Trophoblast cell (in vitro differentiated cells and primary cell): ENCODE results near the gene THAP7.
"Not testable (repeated sequence)": the region's sequence is repeated elsewhere in the genome, so short reads cannot be mapped to it uniquely, and the experiment has no call there.

ENCODE experiments used
- DNase-seq, 2 donors: peaks; one replicate each; pipeline ENCODE4 v3.0.0-alpha.2; 2016
- H2AFZ ChIP-seq: 2 replicates; pipeline ENCODE4 v1.6.1; 2013; ENCODE audit warnings: low read length, moderate library complexity, mild to moderate bottlenecking; ENCODE audit not compliant: insufficient read depth, poor library complexity
- H2AK5ac ChIP-seq: 2 replicates; pipeline ENCODE4 v1.6.1; 2013; ENCODE audit warnings: mild to moderate bottlenecking, low read length
- H2BK120ac ChIP-seq: 2 replicates; pipeline ENCODE4 v1.6.1; 2013; ENCODE audit warnings: low read length, mild to moderate bottlenecking, moderate library complexity; ENCODE audit not compliant: insufficient read depth, poor library complexity
- H2BK12ac ChIP-seq: 2 replicates; pipeline ENCODE4 v1.6.1; 2013; ENCODE audit warnings: mild to moderate bottlenecking, low read length, moderate library complexity
- H2BK5ac ChIP-seq: 2 replicates; pipeline ENCODE4 v1.6.1; 2013; ENCODE audit warnings: low read length, low read depth, moderate library complexity, mild to moderate bottlenecking; ENCODE audit not compliant: poor library complexity
- H3K14ac ChIP-seq: 2 replicates; pipeline ENCODE4 v1.6.1; 2013; ENCODE audit warnings: mild to moderate bottlenecking, low read length
- H3K18ac ChIP-seq: 2 replicates; pipeline ENCODE4 v1.6.1; 2013; ENCODE audit warnings: mild to moderate bottlenecking, low read length
- H3K23ac ChIP-seq: 2 replicates; pipeline ENCODE4 v1.6.1; 2013; ENCODE audit warnings: low read length
- H3K27ac ChIP-seq: 2 replicates; pipeline ENCODE4 v1.5.1; 2013; ENCODE audit warnings: low read depth, mild to moderate bottlenecking, inconsistent platforms, low read length, moderate library complexity
- H3K27me3 ChIP-seq: 2 replicates; pipeline ENCODE4 v1.6.1; 2013; ENCODE audit warnings: inconsistent platforms, mild to moderate bottlenecking, low read length, moderate library complexity; ENCODE audit not compliant: insufficient read depth
- H3K36me3 ChIP-seq, 2 experiments: 1 replicate in 1 of 2; 2 replicates in 1 of 2; pipeline ENCODE4 v1.6.1; 2013; ENCODE audit warnings: low read length in 2 of 2, mild to moderate bottlenecking in 2 of 2, moderate library complexity in 1 of 2; ENCODE audit not compliant: insufficient read depth in 2 of 2, control insufficient read depth in 1 of 2
- H3K4ac ChIP-seq: 2 replicates; pipeline ENCODE4 v1.6.1; 2013; ENCODE audit warnings: low read depth, mild to moderate bottlenecking, low read length, moderate library complexity
- H3K4me1 ChIP-seq, 2 experiments: 1 replicate in 1 of 2; 2 replicates in 1 of 2; pipeline ENCODE4 v1.6.1; 2013; ENCODE audit warnings: low read length in 2 of 2, mild to moderate bottlenecking in 2 of 2, moderate library complexity in 1 of 2; ENCODE audit not compliant: insufficient read depth in 2 of 2, control insufficient read depth in 1 of 2
- H3K4me2 ChIP-seq: 2 replicates; pipeline ENCODE4 v1.6.1; 2013; ENCODE audit warnings: inconsistent platforms, mild to moderate bottlenecking, low read length, moderate library complexity
- H3K4me3 ChIP-seq: 2 replicates; pipeline ENCODE4 v1.5.1; 2013; ENCODE audit warnings: mild to moderate bottlenecking, low read depth, low read length, inconsistent platforms
- H3K79me1 ChIP-seq: one replicate; pipeline ENCODE4 v1.6.1; 2013; ENCODE audit warnings: low read length
- H3K79me2 ChIP-seq: 2 replicates; pipeline ENCODE4 v1.6.1; 2013; ENCODE audit warnings: low read length, mild to moderate bottlenecking; ENCODE audit not compliant: control insufficient read depth, insufficient read depth, poor library complexity
- H3K9ac ChIP-seq: 2 replicates; pipeline ENCODE4 v1.6.1; 2013; ENCODE audit warnings: mild to moderate bottlenecking, low read length
- H3K9me3 ChIP-seq: 2 replicates; pipeline ENCODE4 v1.6.1; 2013; ENCODE audit warnings: low read depth, mild to moderate bottlenecking, control low read depth, inconsistent platforms, low read length; ENCODE audit not compliant: insufficient read depth
- H4K12ac ChIP-seq: 2 replicates; pipeline ENCODE4 v1.6.1; 2013; ENCODE audit warnings: low read depth, mild to moderate bottlenecking, low read length, moderate library complexity
- H4K8ac ChIP-seq: 2 replicates; pipeline ENCODE4 v1.6.1; 2013; ENCODE audit warnings: low read depth, mild to moderate bottlenecking, low read length, moderate library complexity
- H4K91ac ChIP-seq: one replicate; pipeline ENCODE4 v1.6.1; 2013; ENCODE audit warnings: low read depth, mild to moderate bottlenecking, low read length, moderate library complexity
- WGBS: extraction: QIAGEN DNeasy Blood & Tissue Kit; methylation state at CpG from one replicate; pipeline ENCODE4 v1.1.7; 2013; ENCODE audit warnings: missing lambda C conversion rate; ENCODE audit not compliant: insufficient read length, insufficient coverage; ENCODE audit errors: extremely low coverage; 5-methylcytosine and 5-hydroxymethylcytosine counted together

Gene THAP7

DNA sequence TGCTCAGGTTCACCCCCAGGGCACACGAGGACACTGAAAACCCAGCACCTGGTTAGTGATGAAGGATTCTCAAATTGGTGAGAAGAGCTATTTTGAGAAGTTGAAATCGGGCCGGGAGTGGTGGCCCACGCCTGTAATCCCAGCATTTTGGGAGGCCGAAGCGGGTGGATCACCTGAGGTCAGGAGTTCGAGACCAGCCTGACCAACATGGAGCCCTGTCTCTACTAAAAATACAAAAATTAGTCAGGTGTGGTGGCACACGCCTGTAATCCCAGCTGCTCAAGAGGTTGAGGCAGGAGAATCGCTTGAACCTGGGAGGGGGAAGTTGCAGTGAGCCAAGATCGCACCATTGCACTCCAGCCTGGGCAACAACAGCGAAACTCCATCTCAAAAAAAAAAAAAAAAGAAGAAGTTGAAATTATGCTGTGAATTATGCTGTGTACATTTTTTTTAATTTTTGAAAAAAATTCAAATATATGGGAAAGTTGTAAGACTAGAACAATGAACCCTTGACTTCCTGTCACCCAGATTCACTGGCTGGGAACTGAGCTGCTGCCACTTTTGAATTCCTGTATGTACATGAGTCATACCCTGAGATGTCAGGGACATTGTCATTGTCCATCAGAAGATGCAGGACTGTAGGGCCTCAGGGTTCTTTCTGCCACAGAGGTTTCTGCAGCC lies 29.8 kb downstream of the THAP7 start:
- H3K4ac ChIP-seq, H3K27me3 ChIP-seq, H3K14ac ChIP-seq, H3K79me2 ChIP-seq, H2AFZ ChIP-seq, H3K4me1 ChIP-seq, H3K9me3 ChIP-seq, H2BK120ac ChIP-seq, H4K12ac ChIP-seq, H3K4me2 ChIP-seq, H3K27ac ChIP-seq, H4K91ac ChIP-seq, H3K23ac ChIP-seq, H3K9ac ChIP-seq, H3K36me3 ChIP-seq, H3K18ac ChIP-seq, H4K8ac ChIP-seq, H2BK5ac ChIP-seq, H3K4me3 ChIP-seq, H2AK5ac ChIP-seq, H3K79me1 ChIP-seq, H2BK12ac ChIP-seq: not testable (repeated sequence)
- DNase-seq, result peak; percentile 51 to 77
- WGBS, result no CpG with 5 or more reads among the region's 11 CpGs

DNA sequence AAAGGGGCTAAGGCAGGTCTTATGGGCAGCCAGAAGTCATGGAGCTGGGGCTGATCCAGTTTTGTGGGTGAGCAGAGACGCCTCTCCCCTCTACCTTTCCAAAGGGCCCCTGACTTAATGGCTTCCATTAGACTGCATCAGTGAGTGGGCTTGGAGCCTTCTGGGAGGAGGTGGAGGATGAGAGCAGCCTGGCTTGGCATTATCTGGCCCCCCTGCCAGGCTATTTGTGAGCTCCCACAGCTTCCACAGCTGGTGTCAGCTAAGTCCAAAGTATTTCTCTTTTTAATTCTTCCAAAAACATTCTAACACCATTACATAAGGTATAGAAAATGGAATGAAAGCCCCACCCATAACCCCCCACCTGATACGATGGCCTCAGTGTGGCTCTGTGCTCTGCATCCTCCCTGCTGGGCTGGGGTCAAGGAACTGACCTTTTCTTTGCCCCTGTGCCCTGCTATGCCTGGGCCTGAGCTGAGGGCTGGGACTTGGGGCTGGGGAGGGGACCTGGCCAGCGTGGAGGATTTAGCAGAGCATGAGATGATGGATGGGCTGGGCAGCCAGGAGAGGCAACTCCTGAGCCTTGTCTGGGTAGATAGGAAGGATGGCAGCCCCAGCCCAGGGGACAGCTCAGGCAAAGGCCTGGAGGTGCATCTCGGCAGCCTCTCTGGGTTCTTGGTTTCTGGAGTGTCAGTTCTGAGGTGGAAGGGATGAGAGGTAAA lies 30.8 kb downstream of the THAP7 start:
- H4K91ac ChIP-seq, result no peak overlapping the region
- H3K4ac ChIP-seq, result no peak overlapping the region
- no peak overlapping the region for H2AK5ac ChIP-seq
- H3K18ac ChIP-seq, result no peak overlapping the region
- no peak overlapping the region for H4K8ac ChIP-seq
- no peaks in the 10 kb centered on the region for H3K79me2 ChIP-seq
- peaks cover 2% of the 10 kb centered on the region for H3K27me3 ChIP-seq
- no peak overlapping the region for H3K9ac ChIP-seq
- no peak overlapping the region for H3K23ac ChIP-seq
- H2BK12ac ChIP-seq, result no peak overlapping the region
- no peak overlapping the region for H3K4me2 ChIP-seq
- WGBS, result no CpG with 5 or more reads among the region's 4 CpGs
- H3K4me3 ChIP-seq, result no peak overlapping the region
- no peak for DNase-seq
- no peak overlapping the region for H4K12ac ChIP-seq
- H3K27ac ChIP-seq, result no peak overlapping the region
- no peaks in the 10 kb centered on the region for H3K36me3 ChIP-seq
- H3K9me3 ChIP-seq, result peaks cover 6% of the 10 kb centered on the region
- no peak overlapping the region for H3K14ac ChIP-seq
- H3K4me1 ChIP-seq, result peaks cover 2 to 3% of the 10 kb centered on the region in 2 experiments
- no peaks in the 10 kb centered on the region for H3K79me1 ChIP-seq
- H2AFZ ChIP-seq, result no peak overlapping the region
- H2BK5ac ChIP-seq, result no peak overlapping the region
- H2BK120ac ChIP-seq, result no peak overlapping the region

DNA sequence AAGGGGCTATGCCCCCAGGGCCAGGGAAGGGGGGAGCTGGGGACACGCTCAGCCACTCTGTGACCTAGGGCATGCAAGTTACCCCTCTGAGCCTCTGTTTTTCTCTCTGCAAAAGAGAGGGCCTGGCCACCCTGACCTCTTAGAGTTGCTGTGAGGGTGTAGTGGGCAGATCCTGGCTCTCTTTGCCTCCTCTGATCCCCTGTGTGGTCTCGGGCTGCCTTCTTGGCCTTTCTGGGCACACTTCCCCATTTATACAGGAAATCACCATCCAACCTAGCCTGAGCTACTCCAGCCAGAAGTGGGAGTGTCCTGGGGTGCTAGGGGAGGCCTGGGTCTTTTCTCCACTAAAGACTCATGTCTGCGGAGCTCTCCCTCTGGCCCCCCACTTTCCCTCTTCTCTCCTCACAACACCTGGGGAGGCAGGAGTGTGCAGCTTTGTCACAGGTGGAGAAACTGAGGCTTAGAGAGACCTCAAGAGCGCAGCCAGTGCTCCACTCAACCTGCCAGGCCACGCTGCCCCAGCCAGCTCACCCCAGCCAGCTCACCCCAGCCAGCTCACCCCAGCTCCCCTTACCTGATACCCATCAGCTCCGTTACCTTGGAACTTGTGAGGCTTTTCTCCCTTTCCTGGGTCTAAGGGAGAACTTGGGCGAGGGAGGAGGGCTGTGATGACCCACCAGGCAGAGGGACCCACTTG lies 33.5 kb downstream of the THAP7 start:
- H3K36me3 ChIP-seq, result no peaks in the 10 kb centered on the region
- no peak overlapping the region for H3K4ac ChIP-seq
- H3K9me3 ChIP-seq, result peaks cover 2% of the 10 kb centered on the region
- no peak overlapping the region for H3K4me3 ChIP-seq
- no peaks in the 10 kb centered on the region for H3K79me2 ChIP-seq
- no peak overlapping the region for H2BK5ac ChIP-seq
- DNase-seq, result no peak
- H2AFZ ChIP-seq, result no peak overlapping the region
- H4K8ac ChIP-seq, result no peak overlapping the region
- WGBS, result no CpG with 5 or more reads among the region's 7 CpGs
- H3K18ac ChIP-seq, result no peak overlapping the region
- H3K9ac ChIP-seq, result no peak overlapping the region
- no peak overlapping the region for H4K12ac ChIP-seq
- H3K79me1 ChIP-seq, result no peaks in the 10 kb centered on the region
- no peak overlapping the region for H3K4me2 ChIP-seq
- peaks cover 24% of the 10 kb centered on the region for H3K27me3 ChIP-seq
- no peak overlapping the region for H3K27ac ChIP-seq
- H3K23ac ChIP-seq, result no peak overlapping the region
- no peak overlapping the region for H3K14ac ChIP-seq
- H2BK120ac ChIP-seq, result no peak overlapping the region
- H2AK5ac ChIP-seq, result no peak overlapping the region
- H2BK12ac ChIP-seq, result no peak overlapping the region
- H3K4me1 ChIP-seq, result peaks cover 2 to 3% of the 10 kb centered on the region in 2 experiments
- H4K91ac ChIP-seq, result no peak overlapping the region

DNA sequence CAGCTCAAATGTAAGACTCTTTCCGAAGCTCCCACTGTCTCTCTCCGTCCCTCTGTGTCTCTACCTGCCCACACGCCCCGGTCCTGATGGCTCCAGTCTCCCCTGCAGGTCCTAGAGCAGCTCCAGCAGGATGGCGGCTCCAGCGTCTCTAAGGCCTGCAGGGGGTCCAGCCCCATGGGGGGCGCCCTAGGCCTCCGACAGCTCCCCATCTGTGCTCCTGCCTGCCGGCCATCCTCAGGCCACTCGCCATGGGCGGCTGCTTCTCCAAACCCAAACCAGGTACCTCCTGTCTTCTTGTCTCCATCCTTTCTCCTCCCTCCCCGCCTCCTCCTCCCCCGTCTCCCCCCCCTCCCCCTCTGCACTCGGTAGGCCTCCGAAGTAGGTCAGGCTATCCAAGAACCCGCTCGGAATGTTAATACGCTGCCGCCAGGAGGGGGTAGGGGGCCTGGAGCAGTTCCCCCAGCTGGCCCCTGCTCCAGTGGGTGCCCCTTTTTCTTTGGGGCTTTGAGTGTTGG lies 34.2 kb downstream of the THAP7 start:
- no peak overlapping the region for H4K12ac ChIP-seq
- WGBS, result no CpG with 5 or more reads among the region's 19 CpGs
- no peak for DNase-seq

More for the DNA sequence above, 34.2 kb downstream of the THAP7 start:
- peaks cover 2% of the 10 kb centered on the region for H3K9me3 ChIP-seq
- no peaks in the 10 kb centered on the region for H3K79me1 ChIP-seq
- H3K23ac ChIP-seq, result no peak overlapping the region
- no peaks in the 10 kb centered on the region for H3K79me2 ChIP-seq
- H4K8ac ChIP-seq, result no peak overlapping the region
- H3K4me2 ChIP-seq, result no peak overlapping the region
- no peak overlapping the region for H2BK5ac ChIP-seq
- no peak overlapping the region for H2BK120ac ChIP-seq
- H2AK5ac ChIP-seq, result no peak overlapping the region
- H3K4ac ChIP-seq, result no peak overlapping the region
- no peak overlapping the region for H3K14ac ChIP-seq
- peaks cover 0 to 2% of the 10 kb centered on the region in 2 experiments for H3K4me1 ChIP-seq
- no peak overlapping the region for H4K91ac ChIP-seq
- H3K18ac ChIP-seq, result no peak overlapping the region
- no peak overlapping the region for H2BK12ac ChIP-seq
- H3K9ac ChIP-seq, result no peak overlapping the region
- H3K36me3 ChIP-seq, result no peaks in the 10 kb centered on the region
- H3K4me3 ChIP-seq, result no peak overlapping the region
- peaks cover 24% of the 10 kb centered on the region for H3K27me3 ChIP-seq
- no peak overlapping the region for H3K27ac ChIP-seq
- no peak overlapping the region for H2AFZ ChIP-seq
